ENCODE measurements around the gene UBE2Q1. TPM values are rescaled to one million over a fixed set of nuclear protein-coding genes. Genes with fewer than 3 reads are reported as not detected.

Gene UBE2Q1
- total RNA-seq, 1 donor from 2014 or later = 21.8 TPM

GRCh38 chr1:154559466-154560044 lies 1.1 kb upstream of the UBE2Q1 start:
- DNase-seq (ENCODE audit: low read depth) = peak; percentile 66
- TF ChIP-seq, protein P1, sequence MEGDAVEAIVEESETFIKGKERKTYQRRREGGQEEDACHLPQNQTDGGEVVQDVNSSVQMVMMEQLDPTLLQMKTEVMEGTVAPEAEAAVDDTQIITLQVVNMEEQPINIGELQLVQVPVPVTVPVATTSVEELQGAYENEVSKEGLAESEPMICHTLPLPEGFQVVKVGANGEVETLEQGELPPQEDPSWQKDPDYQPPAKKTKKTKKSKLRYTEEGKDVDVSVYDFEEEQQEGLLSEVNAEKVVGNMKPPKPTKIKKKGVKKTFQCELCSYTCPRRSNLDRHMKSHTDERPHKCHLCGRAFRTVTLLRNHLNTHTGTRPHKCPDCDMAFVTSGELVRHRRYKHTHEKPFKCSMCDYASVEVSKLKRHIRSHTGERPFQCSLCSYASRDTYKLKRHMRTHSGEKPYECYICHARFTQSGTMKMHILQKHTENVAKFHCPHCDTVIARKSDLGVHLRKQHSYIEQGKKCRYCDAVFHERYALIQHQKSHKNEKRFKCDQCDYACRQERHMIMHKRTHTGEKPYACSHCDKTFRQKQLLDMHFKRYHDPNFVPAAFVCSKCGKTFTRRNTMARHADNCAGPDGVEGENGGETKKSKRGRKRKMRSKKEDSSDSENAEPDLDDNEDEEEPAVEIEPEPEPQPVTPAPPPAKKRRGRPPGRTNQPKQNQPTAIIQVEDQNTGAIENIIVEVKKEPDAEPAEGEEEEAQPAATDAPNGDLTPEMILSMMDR (conservative IDR thresholded peaks at IDR 0.05; ENCODE audit: low read depth, low read length) = peak; percentile 94

GRCh38 chr1:154558720-154559465 lies 431 bp upstream of the UBE2Q1 start:
- H3K4me3 ChIP-seq (ENCODE audit: low read depth, low read length) = peak overlapping the region; percentile 89
- TF ChIP-seq, protein P1 (conservative IDR thresholded peaks at IDR 0.05; ENCODE audit: low read depth, low read length) = no peak
- DNase-seq (ENCODE audit: low read depth) = peak; percentile 68

More at GRCh38 chr1:154559466-154560044, 1.1 kb upstream of the UBE2Q1 start:
- H3K4me3 ChIP-seq (ENCODE audit: low read depth, low read length) = peak overlapping the region; percentile 89

- DNase-seq (ENCODE audit: low read depth) = no peak
- TF ChIP-seq, protein P1 (conservative IDR thresholded peaks at IDR 0.05; ENCODE audit: low read depth, low read length) = no peak
- H3K4me3 ChIP-seq (ENCODE audit: low read depth, low read length) = peak overlapping the region; percentile 89
Observed at GRCh38 chr1:154557248-154557938, 1.1 kb downstream of the UBE2Q1 start.

- DNase-seq (ENCODE audit: low read depth) = no peak
- TF ChIP-seq, protein P1 (conservative IDR thresholded peaks at IDR 0.05; ENCODE audit: low read depth, low read length) = no peak
- H3K4me3 ChIP-seq (ENCODE audit: low read depth, low read length) = peak overlapping the region; percentile 89
Observed at GRCh38 chr1:154556422-154556821, 2.0 kb downstream of the UBE2Q1 start.

DNA sequence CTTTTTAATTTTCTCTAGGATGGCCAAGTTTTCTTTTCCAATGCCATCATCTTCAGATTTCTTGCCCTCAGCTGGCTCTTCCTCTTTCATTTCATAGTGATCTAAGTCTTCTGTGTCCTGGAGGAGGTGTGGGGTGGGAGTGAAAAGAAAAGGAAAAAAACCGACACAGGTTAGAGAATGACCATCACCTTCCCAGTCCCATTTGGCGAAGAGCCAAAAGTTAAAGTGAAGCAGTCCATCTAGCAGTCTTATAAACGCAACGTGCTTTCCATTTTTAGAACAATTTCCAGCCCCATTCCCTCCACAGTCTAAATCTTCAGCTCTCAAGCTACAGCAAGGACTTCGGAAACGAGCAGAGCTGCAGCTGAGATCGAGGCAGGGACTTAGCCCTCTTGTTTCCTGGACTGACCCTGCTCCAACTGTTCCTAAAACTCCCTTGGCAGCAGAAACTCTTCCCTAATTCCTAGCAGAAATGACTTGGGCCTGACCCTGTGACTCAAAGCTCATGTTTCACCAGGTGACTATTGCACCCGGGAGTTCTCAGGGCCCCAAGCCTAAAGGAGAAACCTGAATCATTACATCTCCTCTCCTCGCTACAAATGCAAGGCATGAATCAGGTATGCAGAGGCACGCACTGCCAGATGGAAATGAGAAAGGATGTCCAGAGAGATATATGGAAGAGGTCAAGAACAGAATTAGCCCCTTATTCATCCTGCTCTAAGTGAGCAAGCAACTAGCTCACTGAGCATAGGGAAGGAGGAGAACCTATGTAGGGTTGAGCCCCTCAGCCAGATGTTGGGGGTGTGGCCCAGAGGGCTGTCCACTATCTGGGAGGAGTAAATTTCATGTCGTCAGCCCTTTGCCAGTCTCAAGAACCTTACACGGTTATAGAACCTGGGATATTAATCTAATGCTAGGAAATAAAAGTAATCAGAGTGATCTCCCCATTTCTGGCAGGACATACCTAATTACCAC lies 5.1 kb downstream of the UBE2Q1 start:
- TF ChIP-seq, protein P1 (conservative IDR thresholded peaks at IDR 0.05; ENCODE audit: low read depth, low read length) = no peak
- DNase-seq (ENCODE audit: low read depth) = no peak
- H3K4me3 ChIP-seq (ENCODE audit: low read depth, low read length) = no peak overlapping the region

DNA sequence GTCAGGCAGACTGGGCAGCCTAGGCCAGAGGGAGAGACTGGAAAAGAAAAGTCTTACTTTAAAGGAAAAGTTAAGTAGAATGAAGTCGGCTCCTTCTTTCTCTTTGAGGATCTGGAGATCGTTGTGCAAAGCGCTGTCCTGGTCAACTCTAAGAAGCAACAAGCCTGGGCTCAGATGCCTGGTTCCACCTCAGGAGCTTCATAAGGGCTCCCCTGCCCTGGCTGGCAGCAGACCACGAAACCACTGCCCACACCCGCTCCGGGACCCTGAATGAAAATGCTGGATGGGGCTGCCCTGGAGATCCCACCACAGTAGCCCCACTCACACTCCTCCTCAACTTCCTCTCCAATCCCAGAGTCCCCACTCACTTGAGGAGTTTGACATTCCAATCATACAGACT lies 6.4 kb downstream of the UBE2Q1 start:
- no peak for DNase-seq (ENCODE audit: low read depth)
- no peak overlapping the region for H3K4me3 ChIP-seq (ENCODE audit: low read depth, low read length)
- TF ChIP-seq, protein P1 (conservative IDR thresholded peaks at IDR 0.05; ENCODE audit: low read depth, low read length) = no peak

Data from epithelial cell of proximal tubule (primary cell).